Pancreas (tissue), 10 donors: ENCODE data around the gene PDE3B. TPM values are rescaled to one million over a fixed set of nuclear protein-coding genes. Genes with fewer than 3 reads are reported as not detected.

Experiments used
- ATAC-seq, 4 donors: fragments of 200-7000 bp; cut with Tn5 transposase; one replicate each; pipeline versions ENCODE4 v1.8.0 to v1.9.1; 2020; ENCODE audit warnings: mild to moderate bottlenecking in 4 of 4, moderate library complexity in 4 of 4
- DNase-seq, 6 donors: peaks; one replicate each; pipeline ENCODE4 v3.0.0-alpha.2; 2020
- FAIRE-seq: peaks from 2 replicates; lab custom pipeline; 2012; peaks lifted over from hg19 to GRCh38; lab: Jason Lieb, UNC
- H3K27ac ChIP-seq, 4 donors: fragments of 200-600 bp; sonication (generic); 1 replicate in 3 of 4; 2 replicates in 1 of 4; pipeline versions ENCODE4 v1.5.0 to v1.8.0; 2020
- H3K27me3 ChIP-seq, 4 donors: fragments of 200-600 bp; one replicate each; pipeline ENCODE4 v1.8.0; 2021
- H3K36me3 ChIP-seq, 3 donors: fragments of 200-600 bp; sonication (generic) in 1 of 3; one replicate each; pipeline versions ENCODE4 v1.5.0 to v1.8.0; 2020 to 2021
- H3K4me1 ChIP-seq, 3 donors: fragments of 200-600 bp; one replicate each; pipeline ENCODE4 v1.8.0; 2021
- H3K4me3 ChIP-seq, 4 donors: fragments of 200-600 bp; sonication (generic) in 2 of 4; one replicate each; pipeline versions ENCODE4 v1.5.0 to v1.8.0; 2020 to 2021
- H3K9me3 ChIP-seq, 4 donors: fragments of 200-600 bp; one replicate each; pipeline ENCODE4 v1.8.0; 2021
- WGBS, 2 donors: extraction: QIAGEN DNeasy Blood & Tissue Kit; methylation state at CpG; one replicate each; pipeline ENCODE4 v1.1.7; 2013; 5-methylcytosine and 5-hydroxymethylcytosine counted together
- intact Hi-C, 3 donors: fragments of 100-400 bp; cut with DNase I; formaldehyde crosslinking; loops; one replicate each; pipeline versions ENCODE4 v1.11.1 to v1.14.2; 2022
- polyA plus RNA-seq, 2 donors: library from polyadenylated mRNA; stranded (reverse); fragments of 200-250 nt; gene quantifications; one replicate each; pipeline ENCODE4 v1.2.3, GENCODE V29; 2013
- total RNA-seq, 6 donors: library from RNA; stranded (reverse); fragmentation: NEBNext Ultra II Directional in 4 of 6; extraction: Animal tissue kit (Norgen Biotek cat#: 25700) in 4 of 6; gene quantifications; one replicate each; pipeline versions ENCODE4 v1.2.1 to v1.2.4, GENCODE V29; 2021 to 2023
- TF ChIP-seq, protein P1 (sequence below), 4 donors: fragments of 200-600 bp; sonication (generic) in 3 of 4; IDR thresholded peaks; one replicate each; pipeline versions ENCODE4 v1.5.0 to v1.8.0; 2021; ENCODE audit warnings: antibody characterized with exemption in 4 of 4
- donor health status: healthy with polysubstance abuse.
- donor health status: DM: no; HTN: no; CAD: no; lungs with moderate emphysema.
- donor health status: DM: no; HTN: no; CAD: no.
- donor health status: control.
- donor health status: control.
- donor health status: Bipolar disorder and iron deficiency.
- donor health status: DM: yes; HTN: yes; CAD: no.
- donor health status: DM: no; HTN: no; CAD: no.
- donor health status: DM: no; HTN: no; CAD: no.
- donor health status: DM: yes; HTN: yes; CAD: no.

PDE3B gene
- total and polyA plus RNA-seq, 8 donors, result 5.1 to 14.1 (median 9.6) TPM

DNA sequence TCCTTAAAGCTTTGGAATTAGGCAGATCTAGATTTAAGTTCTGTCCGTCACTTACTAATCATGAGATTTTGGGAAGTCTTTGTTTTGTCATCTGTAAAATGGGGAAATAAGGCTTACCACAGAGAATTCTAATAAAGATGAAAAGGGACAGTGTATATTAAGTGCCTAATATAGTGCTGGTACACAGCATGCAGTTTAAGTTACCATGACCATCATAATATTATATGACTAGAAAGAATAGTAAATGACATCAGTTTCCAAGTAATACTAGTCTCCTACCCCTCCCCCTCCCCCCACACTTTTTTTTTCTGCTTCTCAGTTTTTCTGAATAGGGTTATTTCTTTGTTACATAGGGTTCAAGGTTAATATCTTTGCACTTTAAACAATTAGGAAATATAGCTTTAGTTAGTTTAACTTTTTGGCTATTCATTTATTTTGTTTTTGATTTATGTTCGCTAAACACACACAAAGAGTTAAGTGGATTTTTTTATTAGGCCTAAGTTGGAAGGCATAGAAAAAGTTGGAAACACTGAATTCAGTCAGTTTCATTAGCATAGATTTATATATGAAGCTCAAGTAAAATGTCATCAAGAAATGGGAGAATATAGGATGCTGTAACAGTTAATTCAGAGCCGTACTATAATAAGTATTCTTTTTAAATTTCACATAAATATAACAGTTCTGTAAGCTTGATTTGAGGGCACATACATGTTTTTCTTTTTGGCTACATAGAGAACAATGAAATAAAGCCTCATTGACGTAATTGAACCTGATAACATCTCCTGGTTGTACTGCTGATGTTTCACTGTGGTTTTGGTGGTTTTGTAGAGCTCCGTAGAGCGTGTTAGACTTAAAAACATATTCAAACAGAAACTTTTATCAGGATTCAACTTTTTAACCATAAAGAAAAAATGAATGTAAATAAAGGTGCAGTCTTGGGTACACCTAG lies 121.2 kb downstream of the PDE3B start:
- H3K36me3 ChIP-seq, result no peaks in the 10 kb centered on the region
- TF ChIP-seq, protein P1, sequence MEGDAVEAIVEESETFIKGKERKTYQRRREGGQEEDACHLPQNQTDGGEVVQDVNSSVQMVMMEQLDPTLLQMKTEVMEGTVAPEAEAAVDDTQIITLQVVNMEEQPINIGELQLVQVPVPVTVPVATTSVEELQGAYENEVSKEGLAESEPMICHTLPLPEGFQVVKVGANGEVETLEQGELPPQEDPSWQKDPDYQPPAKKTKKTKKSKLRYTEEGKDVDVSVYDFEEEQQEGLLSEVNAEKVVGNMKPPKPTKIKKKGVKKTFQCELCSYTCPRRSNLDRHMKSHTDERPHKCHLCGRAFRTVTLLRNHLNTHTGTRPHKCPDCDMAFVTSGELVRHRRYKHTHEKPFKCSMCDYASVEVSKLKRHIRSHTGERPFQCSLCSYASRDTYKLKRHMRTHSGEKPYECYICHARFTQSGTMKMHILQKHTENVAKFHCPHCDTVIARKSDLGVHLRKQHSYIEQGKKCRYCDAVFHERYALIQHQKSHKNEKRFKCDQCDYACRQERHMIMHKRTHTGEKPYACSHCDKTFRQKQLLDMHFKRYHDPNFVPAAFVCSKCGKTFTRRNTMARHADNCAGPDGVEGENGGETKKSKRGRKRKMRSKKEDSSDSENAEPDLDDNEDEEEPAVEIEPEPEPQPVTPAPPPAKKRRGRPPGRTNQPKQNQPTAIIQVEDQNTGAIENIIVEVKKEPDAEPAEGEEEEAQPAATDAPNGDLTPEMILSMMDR (IDR thresholded peaks at IDR 0.05), result no peak
- H3K4me3 ChIP-seq, result no peak overlapping the region
- no peak for ATAC-seq
- DNase-seq, result no peak
- intact Hi-C loops, result no loop called here
- peaks cover 0 to 4% (median 3%) of the 10 kb centered on the region in 3 donors for H3K4me1 ChIP-seq
- H3K9me3 ChIP-seq, result no peaks in the 10 kb centered on the region
- H3K27ac ChIP-seq, result no peak overlapping the region
- FAIRE-seq, result no peak
- WGBS, 2 donors, result 88 to 89% methylated on average over 6 of the region's 6 CpGs
- no peaks in the 10 kb centered on the region for H3K27me3 ChIP-seq

DNA sequence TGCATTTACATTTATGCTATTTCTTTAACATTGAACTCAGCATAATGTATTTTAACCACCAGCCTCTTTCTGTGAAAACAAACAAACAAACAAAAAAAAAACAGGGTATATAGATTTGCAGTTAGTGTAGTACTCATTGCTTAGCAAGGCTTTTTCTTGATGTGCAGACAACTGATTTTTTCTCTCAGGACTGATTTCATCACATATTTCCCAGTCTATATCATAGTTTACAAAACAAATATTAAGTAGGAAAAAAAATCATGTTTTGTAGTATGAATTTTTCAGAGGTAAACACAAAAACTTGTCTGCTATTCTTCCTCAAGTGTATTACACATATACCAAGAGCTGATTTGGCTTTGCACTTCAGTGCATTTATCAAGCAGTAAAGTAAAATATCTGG lies 123.0 kb downstream of the PDE3B start:
- Histone ChIP-seq H3K4me3 (no peak overlapping the region), H3K36me3 (no peaks in the 10 kb centered on the region), H3K4me1 (peaks cover 2 to 6% (median 3%) of the 10 kb centered on the region in 3 donors), H3K9me3 (no peaks in the 10 kb centered on the region), H3K27ac (no peak overlapping the region), H3K27me3 (no peaks in the 10 kb centered on the region)
- ATAC-seq (no peak), FAIRE-seq (no peak), DNase-seq (no peak)
- intact Hi-C loops, result no loop called here
- TF ChIP-seq, protein P1 (IDR thresholded peaks at IDR 0.05), result no peak

DNA sequence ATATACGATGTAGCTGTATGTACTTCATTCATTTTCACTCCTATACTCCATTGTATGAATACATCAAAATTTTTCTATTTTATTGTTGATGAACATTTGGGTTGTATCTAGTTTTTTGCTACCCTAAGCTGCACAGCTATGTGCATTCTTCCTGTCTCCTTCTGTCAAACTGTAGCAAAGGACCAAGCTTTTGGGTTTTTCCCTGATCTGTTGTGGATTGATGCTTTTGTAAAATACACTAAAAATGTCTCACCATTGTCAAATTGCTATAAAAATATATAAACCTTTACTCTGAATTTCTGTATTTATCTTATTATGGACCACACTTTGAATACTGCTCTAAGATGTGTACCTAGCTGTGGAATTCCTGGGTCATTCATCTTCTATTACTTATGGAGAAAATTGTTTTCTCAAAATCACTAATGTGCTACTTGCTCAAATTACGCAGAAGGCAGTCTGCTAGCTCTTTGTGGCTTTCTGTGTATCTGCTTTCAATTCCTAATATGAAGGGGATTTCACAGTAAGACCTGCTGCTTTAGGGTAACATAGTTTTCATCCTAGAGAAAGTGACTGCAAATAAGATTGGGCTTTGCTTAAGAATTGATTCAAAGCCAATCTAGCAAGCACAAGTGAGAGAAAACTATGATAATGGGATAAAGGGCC lies 125.1 kb downstream of the PDE3B start:
- H3K4me1 ChIP-seq, result peaks cover 2 to 6% (median 3%) of the 10 kb centered on the region in 3 donors
- ATAC-seq, result no peak
- no peak for DNase-seq
- no peaks in the 10 kb centered on the region for H3K27me3 ChIP-seq
- intact Hi-C loops, result no loop called here
- no peaks in the 10 kb centered on the region for H3K36me3 ChIP-seq
- H3K27ac ChIP-seq, result no peak overlapping the region
- no peak for FAIRE-seq
- H3K4me3 ChIP-seq, result no peak overlapping the region
- TF ChIP-seq, protein P1 (IDR thresholded peaks at IDR 0.05), result no peak
- H3K9me3 ChIP-seq, result no peaks in the 10 kb centered on the region
- 90 to 91% methylated on average over 2 of the region's 2 CpGs for WGBS, 2 donors

DNA sequence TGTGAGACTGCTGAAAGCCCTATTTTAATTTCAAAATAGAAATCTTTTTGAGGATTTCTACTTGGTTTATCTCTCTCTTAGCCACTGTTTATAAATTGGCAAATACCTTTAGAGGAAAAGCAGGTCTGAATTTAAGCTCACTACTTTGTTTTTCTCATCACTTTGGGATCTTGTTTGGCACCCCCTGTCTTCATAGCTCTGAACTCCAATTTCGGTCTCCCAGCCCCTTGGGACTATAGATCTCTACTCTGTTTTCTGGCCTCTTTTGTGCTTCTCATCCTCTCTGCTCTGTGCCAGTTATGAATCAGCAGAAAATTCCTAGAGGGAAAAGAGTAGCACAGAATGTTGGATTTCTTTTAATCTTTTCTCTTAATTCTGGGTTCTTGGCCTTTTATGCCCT lies 130.2 kb downstream of the PDE3B start:
- TF ChIP-seq, protein P1 (IDR thresholded peaks at IDR 0.05), result no peak
- intact Hi-C loops, result no loop called here
- no peak for DNase-seq
- no peak for ATAC-seq
- no peak for FAIRE-seq
- Histone ChIP-seq H3K4me3 (no peak overlapping the region), H3K36me3 (no peaks in the 10 kb centered on the region), H3K4me1 (peaks cover 0 to 6% (median 2%) of the 10 kb centered on the region in 3 donors), H3K27ac (no peak overlapping the region), H3K9me3 (no peaks in the 10 kb centered on the region), H3K27me3 (no peaks in the 10 kb centered on the region)
- 86% methylated on average over 1 of the region's 1 CpG for WGBS, 2 donors
